CD4-positive, alpha-beta T cell (primary cell): ENCODE measurements around the gene QARS1. TPM values are rescaled to one million over a fixed set of nuclear protein-coding genes. Genes with fewer than 3 reads are reported as not detected.

Experiments used
- ATAC-seq: fragments of 200-7000 bp; cut with Tn5 transposase; one replicate; pipeline ENCODE4 v1.10.0; 2022; ENCODE audit warnings: mild to moderate bottlenecking; ENCODE audit not compliant: poor library complexity
- CTCF ChIA-PET: fragments of 350-600 bp; sonication (Branson Sonifier 250); formaldehyde crosslinking; loops from one replicate; lab custom pipeline; 2021; ENCODE audit warnings: antibody characterized with exemption, inconsistent platforms; lab: Charles Lee
- POLR2A ChIA-PET: fragments of 350-600 bp; sonication (Branson Sonifier 250); formaldehyde crosslinking; loops from one replicate; lab custom pipeline; 2021; ENCODE audit warnings: antibody characterized with exemption, inconsistent platforms; lab: Charles Lee
- DNase-seq, 14 experiments: peaks; one replicate each; pipeline ENCODE4 v3.0.0-alpha.2; 2013 to 2020; ENCODE audit warnings: mixed read lengths in 2 of 14
- H3K27ac ChIP-seq, 2 donors: one replicate each; pipeline versions ENCODE4 v1.5.1 to v1.7.0; 2013; ENCODE audit warnings: low read length in 2 of 2, low read depth in 1 of 2, mild to moderate bottlenecking in 1 of 2
- H3K27me3 ChIP-seq, 2 experiments: 1 replicate in 1 of 2; 2 replicates in 1 of 2; pipeline versions ENCODE4 v1.6.1 to v1.7.0; 2013; ENCODE audit warnings: low read length in 2 of 2, control low read depth in 1 of 2, mild to moderate bottlenecking in 1 of 2, moderate library complexity in 1 of 2; ENCODE audit not compliant: insufficient read depth in 2 of 2, control insufficient read depth in 1 of 2
- H3K36me3 ChIP-seq: one replicate; pipeline ENCODE4 v1.6.1; 2013; ENCODE audit warnings: low read length, control low read depth; ENCODE audit not compliant: insufficient read depth
- H3K4me1 ChIP-seq: one replicate; pipeline ENCODE4 v1.6.1; 2013; ENCODE audit warnings: low read length, control low read depth; ENCODE audit not compliant: insufficient read depth
- H3K4me3 ChIP-seq: one replicate; pipeline ENCODE4 v1.5.1; 2013; ENCODE audit warnings: mild to moderate bottlenecking, low read length, moderate library complexity
- H3K9me3 ChIP-seq, 2 experiments: 1 replicate in 1 of 2; 2 replicates in 1 of 2; pipeline versions ENCODE4 v1.6.1 to v1.7.0; 2013; ENCODE audit warnings: low read length in 2 of 2, mild to moderate bottlenecking in 2 of 2, control low read depth in 1 of 2, moderate library complexity in 1 of 2; ENCODE audit not compliant: control insufficient read depth in 1 of 2, insufficient read depth in 1 of 2
- H3K27ac Mint-ChIP-seq: one replicate; pipeline ENCODE4 v1.8.0; 2020; ENCODE audit warnings: mixed read lengths
- H3K27me3 Mint-ChIP-seq: one replicate; pipeline ENCODE4 v1.8.0; 2021; ENCODE audit warnings: mixed read lengths
- H3K36me3 Mint-ChIP-seq: one replicate; pipeline ENCODE4 v1.8.0; 2021; ENCODE audit warnings: low read depth, mixed read lengths
- H3K4me1 Mint-ChIP-seq: one replicate; pipeline ENCODE4 v1.8.0; 2021; ENCODE audit warnings: low read depth, mixed read lengths
- H3K4me3 Mint-ChIP-seq: one replicate; pipeline ENCODE4 v1.8.0; 2020; ENCODE audit warnings: mild to moderate bottlenecking, mixed read lengths
- H3K9me3 Mint-ChIP-seq: one replicate; pipeline ENCODE4 v1.8.0; 2020; ENCODE audit warnings: mixed read lengths
- intact Hi-C, 2 experiments: fragments of 100-400 bp; cut with DNase I in 1 of 2; cut with micrococcal nuclease in 1 of 2; formaldehyde crosslinking; loops; one replicate each; pipeline versions ENCODE4 v1.15.1 to v1.9.0; 2023 to 2025; cut with DNase I, micrococcal nuclease
- total RNA-seq, 174 experiments: library from RNA in 2 of 174; stranded (reverse) in 2 of 174; gene quantifications; one replicate each; pipeline ENCODE4 v1.2.3 and lab custom pipeline; 2021 to 2026
- TF ChIP-seq, protein P1 (sequence below): fragments of 200-600 bp; IDR thresholded peaks from one replicate; pipeline ENCODE4 v1.8.0; 2022; ENCODE audit warnings: antibody characterized with exemption, mild to moderate bottlenecking

QARS1 gene
- total RNA-seq, 2 experiments from 2014 or later = 264 to 287 TPM

DNA sequence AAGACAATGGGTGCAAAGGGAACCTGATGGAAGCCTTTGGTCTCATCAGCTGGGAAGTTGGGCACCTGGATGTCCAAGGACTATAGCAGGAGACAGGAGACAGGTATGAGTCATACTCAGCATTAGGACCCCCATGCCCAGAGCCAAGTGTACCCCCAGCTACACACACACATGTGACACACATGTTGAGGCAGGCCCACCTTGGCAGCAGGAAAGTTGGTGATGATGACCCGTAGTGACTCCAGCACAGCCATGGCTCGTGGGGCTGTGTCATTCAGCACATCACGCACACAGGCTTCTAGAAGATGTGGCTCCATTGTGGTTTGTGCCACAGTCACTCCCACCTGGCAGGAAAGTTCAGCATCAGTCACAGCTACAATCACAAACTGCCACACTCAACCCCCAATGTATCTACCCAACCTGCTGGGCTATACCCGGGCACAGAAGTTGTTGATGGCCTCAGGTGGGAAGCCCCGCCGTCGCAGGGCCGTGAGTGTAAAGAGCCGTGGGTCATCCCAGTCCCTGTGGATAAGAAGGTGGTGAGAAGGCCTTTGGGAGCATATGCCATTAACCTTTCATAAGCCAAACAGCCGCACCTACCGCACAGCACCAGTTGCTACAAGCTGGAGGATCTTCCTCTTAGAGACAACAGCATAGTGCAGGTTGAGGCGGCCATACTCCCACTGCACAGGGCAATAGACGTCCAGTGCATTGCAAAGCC lies 5.5 kb downstream of the QARS1 start:
- ChIA-PET POLR2A (no interaction called here), CTCF (no interaction called here)
- Histone ChIP-seq H3K4me1 (peaks cover 29% of the 10 kb centered on the region), H3K27ac (no peak overlapping the region), H3K9me3 (no peaks in the 10 kb centered on the region), H3K27me3 (no peaks in the 10 kb centered on the region), H3K4me3 (no peak overlapping the region), H3K36me3 (peaks cover 58% of the 10 kb centered on the region)
- peak overlapping the region; percentile 51 for H3K4me3 Mint-ChIP-seq
- TF ChIP-seq, protein P1, sequence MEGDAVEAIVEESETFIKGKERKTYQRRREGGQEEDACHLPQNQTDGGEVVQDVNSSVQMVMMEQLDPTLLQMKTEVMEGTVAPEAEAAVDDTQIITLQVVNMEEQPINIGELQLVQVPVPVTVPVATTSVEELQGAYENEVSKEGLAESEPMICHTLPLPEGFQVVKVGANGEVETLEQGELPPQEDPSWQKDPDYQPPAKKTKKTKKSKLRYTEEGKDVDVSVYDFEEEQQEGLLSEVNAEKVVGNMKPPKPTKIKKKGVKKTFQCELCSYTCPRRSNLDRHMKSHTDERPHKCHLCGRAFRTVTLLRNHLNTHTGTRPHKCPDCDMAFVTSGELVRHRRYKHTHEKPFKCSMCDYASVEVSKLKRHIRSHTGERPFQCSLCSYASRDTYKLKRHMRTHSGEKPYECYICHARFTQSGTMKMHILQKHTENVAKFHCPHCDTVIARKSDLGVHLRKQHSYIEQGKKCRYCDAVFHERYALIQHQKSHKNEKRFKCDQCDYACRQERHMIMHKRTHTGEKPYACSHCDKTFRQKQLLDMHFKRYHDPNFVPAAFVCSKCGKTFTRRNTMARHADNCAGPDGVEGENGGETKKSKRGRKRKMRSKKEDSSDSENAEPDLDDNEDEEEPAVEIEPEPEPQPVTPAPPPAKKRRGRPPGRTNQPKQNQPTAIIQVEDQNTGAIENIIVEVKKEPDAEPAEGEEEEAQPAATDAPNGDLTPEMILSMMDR = no peak
- DNase-seq = no peak
- H3K9me3 Mint-ChIP-seq = no peaks in the 10 kb centered on the region
- no peak overlapping the region for H3K27ac Mint-ChIP-seq
- H3K36me3 Mint-ChIP-seq = peaks cover 67% of the 10 kb centered on the region
- peaks cover 23% of the 10 kb centered on the region for H3K4me1 Mint-ChIP-seq
- no peaks in the 10 kb centered on the region for H3K27me3 Mint-ChIP-seq
- ATAC-seq = no peak
- intact Hi-C loops = no loop called here

DNA sequence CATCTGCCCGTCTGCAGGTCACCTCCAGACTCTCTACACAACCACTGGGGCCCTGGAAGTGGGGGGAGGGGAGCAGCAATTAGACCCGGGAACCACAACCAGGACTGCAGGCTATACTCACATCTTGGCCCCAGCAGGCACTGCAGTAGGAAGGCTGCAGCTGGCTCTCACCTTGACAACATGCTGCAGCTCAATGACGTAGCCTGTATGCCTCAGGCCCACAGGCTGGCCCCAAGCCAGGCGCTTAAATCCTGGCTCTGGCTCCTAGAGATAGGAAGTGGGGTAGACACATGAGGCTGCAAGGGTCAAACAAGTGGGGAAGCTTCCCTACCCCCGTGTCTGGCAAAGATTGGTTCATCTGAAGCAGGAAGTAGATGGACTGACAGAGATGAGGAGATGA lies 6.1 kb downstream of the QARS1 start:
- Histone ChIP-seq H3K4me3 (no peak overlapping the region), H3K4me1 (peaks cover 23% of the 10 kb centered on the region), H3K9me3 (no peaks in the 10 kb centered on the region), H3K27ac (no peak overlapping the region), H3K36me3 (peaks cover 58% of the 10 kb centered on the region), H3K27me3 (no peaks in the 10 kb centered on the region)
- POLR2A ChIA-PET = no interaction called here
- CTCF ChIA-PET = no interaction called here
- intact Hi-C loops = no loop called here
- peaks cover 69% of the 10 kb centered on the region for H3K36me3 Mint-ChIP-seq
- peaks cover 20% of the 10 kb centered on the region for H3K4me1 Mint-ChIP-seq
- DNase-seq (no peak), ATAC-seq (no peak)
- H3K27me3 Mint-ChIP-seq = no peaks in the 10 kb centered on the region
- H3K4me3 Mint-ChIP-seq = peak overlapping the region; percentile 31
- no peaks in the 10 kb centered on the region for H3K9me3 Mint-ChIP-seq
- TF ChIP-seq, protein P1 = no peak
- no peak overlapping the region for H3K27ac Mint-ChIP-seq

- H3K4me3 ChIP-seq = peak within 1 kb of the TSS; percentile 87
- H3K27me3 ChIP-seq = no peaks in the 10 kb centered on the region
- H3K4me3 Mint-ChIP-seq = peak within 1 kb of the TSS; percentile 96
- TF ChIP-seq, protein P1 = peak; percentile 57
- peaks cover 46% of the 10 kb centered on the region for H3K4me1 Mint-ChIP-seq
- H3K27ac ChIP-seq = peak within 1 kb of the TSS; percentile 74 to 93
- ChIA-PET CTCF (interaction anchor here (0.6 to 3.8 kb wide), 29 partner anchors 9 to 459 kb away, joined by 3 to 28 read pairs (median 5); partner anchors contain the start of genes IMPDH2, KLHDC8B, NDUFAF3 and QARS1), POLR2A (interaction anchor here (0.6 to 3.6 kb wide), 45 partner anchors 10 to 1475 kb away, joined by 3 to 92 read pairs (median 5); partner anchors contain the start of genes AMIGO3, ARIH2, CELSR3 and DAG1)
- peak within 1 kb of the TSS; percentile 95 for H3K27ac Mint-ChIP-seq
- intact Hi-C loops = loop anchor here (1.0 to 5.0 kb wide), 14 partner anchors 10 to 1617 kb away; partner anchors contain the start of genes QARS1 (in 2 of the 2), CCDC71 (in 1 of the 2), DAG1 (in 1 of the 2) and NDUFAF3 (in 1 of the 2)
- no peaks in the 10 kb centered on the region for H3K9me3 Mint-ChIP-seq
- ATAC-seq (peak; percentile 76), DNase-seq (peak; percentile 91 to 98 (median 94))
- H3K27me3 Mint-ChIP-seq = no peaks in the 10 kb centered on the region
- H3K36me3 ChIP-seq = peaks cover 37% of the 10 kb centered on the region
- H3K36me3 Mint-ChIP-seq = peaks cover 59% of the 10 kb centered on the region
- peaks cover 43% of the 10 kb centered on the region for H3K4me1 ChIP-seq
- H3K9me3 ChIP-seq = no peaks in the 10 kb centered on the region
Measured at GRCh38 chr3:49093853-49094767, 10.4 kb downstream of the QARS1 start, which contains the start of gene QRICH1. Gene QRICH1, minus strand, starts transcription at chr3:49094071. Its CDS starts 17,054 bp downstream, at chr3:49077017.
